Muscle of leg (tissue), 16 donors: Measurements from ENCODE around the gene RBBP7. TPM values are rescaled to one million over a fixed set of nuclear protein-coding genes. Genes with fewer than 3 reads are reported as not detected.

ENCODE experiments used
- DNase-seq: peaks from one replicate; pipeline ENCODE4 v3.0.0; 2013
- H3K27ac ChIP-seq: one replicate; pipeline ENCODE4 v1.5.1; 2013; ENCODE audit warnings: mild to moderate bottlenecking, low read length, control low read depth
- H3K27me3 ChIP-seq: one replicate; pipeline ENCODE4 v1.6.1; 2013; ENCODE audit warnings: low read length; ENCODE audit not compliant: control insufficient read depth, insufficient read depth
- H3K36me3 ChIP-seq: one replicate; pipeline ENCODE4 v1.6.1; 2013; ENCODE audit warnings: low read length; ENCODE audit not compliant: control insufficient read depth, insufficient read depth
- H3K4me1 ChIP-seq: one replicate; pipeline ENCODE4 v1.6.1; 2013; ENCODE audit warnings: low read length; ENCODE audit not compliant: control insufficient read depth, insufficient read depth
- H3K4me3 ChIP-seq: one replicate; pipeline ENCODE4 v1.5.1; 2013; ENCODE audit warnings: low read length, control low read depth
- H3K9me3 ChIP-seq: replicated peaks from 2 replicates; pipeline ENCODE4 v1.6.1; 2013; ENCODE audit warnings: low read depth, low read length; ENCODE audit not compliant: control insufficient read depth
- WGBS: methylation state at CpG from one replicate; pipeline ENCODE4 v1.1.5; 2013; ENCODE audit warnings: missing lambda C conversion rate; ENCODE audit not compliant: insufficient coverage; 5-methylcytosine and 5-hydroxymethylcytosine counted together
- long read RNA-seq, 11 donors: transcript quantifications; one replicate each; lab custom pipeline, GENCODE V29; 2026
- polyA plus RNA-seq, 8 donors: library from polyadenylated mRNA; unstranded; fragments of 120-200 nt; gene quantifications; one replicate each; pipeline versions ENCODE4 v1.2.1 to v1.2.3, GENCODE V29; 2013; ENCODE audit warnings: inconsistent platforms in 1 of 8, low replicate concordance in 1 of 8; ENCODE audit not compliant: insufficient read length in 8 of 8, insufficient read depth in 1 of 8
- total RNA-seq: library from RNA; stranded (reverse); fragments of 120-200 nt; gene quantifications from one replicate; pipeline ENCODE4 v1.2.4, GENCODE V29; 2013

Gene RBBP7
- total RNA-seq = 116 TPM
- polyA plus RNA-seq = 100 to 1,000 TPM; 110 to 165 (median 154) TPM
- long read RNA-seq, donor 1, transcript RBBP7-203 (12 exons, 2,333 nt) = major isoform, 21 of 38 reads
- long read RNA-seq, donor 1, partial matches to known transcripts = 14 of 38 reads
- long read RNA-seq, donor 1, other reads (novel, unspliced or antisense) = 0 of 38 reads
- long read RNA-seq, donor 2, partial matches to known transcripts = 0 of 3 reads
- long read RNA-seq, donor 2, other reads (novel, unspliced or antisense) = 0 of 3 reads
- long read RNA-seq, donor 3, transcript RBBP7-203 (12 exons, 2,333 nt) = major isoform, 43 of 84 reads
- long read RNA-seq, donor 3, partial matches to known transcripts = 39 of 84 reads
- long read RNA-seq, donor 3, other reads (novel, unspliced or antisense) = 0 of 84 reads
- long read RNA-seq, donor 4, transcript RBBP7-203 (12 exons, 2,333 nt) = major isoform, 19 of 21 reads
- long read RNA-seq, donor 4, partial matches to known transcripts = 0 of 21 reads
- long read RNA-seq, donor 4, other reads (novel, unspliced or antisense) = 0 of 21 reads
- long read RNA-seq, donor 5, transcript RBBP7-203 (12 exons, 2,333 nt) = major isoform, 76 of 172 reads
- long read RNA-seq, donor 5, partial matches to known transcripts = 88 of 172 reads
- long read RNA-seq, donor 5, other reads (novel, unspliced or antisense) = 0 of 172 reads
- long read RNA-seq, donor 6, transcript RBBP7-203 (12 exons, 2,333 nt) = major isoform, 47 of 67 reads
- long read RNA-seq, donor 6, partial matches to known transcripts = 15 of 67 reads
- long read RNA-seq, donor 6, other reads (novel, unspliced or antisense) = 0 of 67 reads
- long read RNA-seq, donor 7, transcript RBBP7-203 (12 exons, 2,333 nt) = major isoform, 40 of 71 reads
- long read RNA-seq, donor 7, partial matches to known transcripts = 28 of 71 reads
- long read RNA-seq, donor 7, other reads (novel, unspliced or antisense) = 0 of 71 reads
- long read RNA-seq, donor 8, transcript RBBP7-203 (12 exons, 2,333 nt) = major isoform, 25 of 38 reads
- long read RNA-seq, donor 8, partial matches to known transcripts = 5 of 38 reads
- long read RNA-seq, donor 8, other reads (novel, unspliced or antisense) = 0 of 38 reads
- long read RNA-seq, donor 9, transcript RBBP7-203 (12 exons, 2,333 nt) = major isoform, 26 of 60 reads
- long read RNA-seq, donor 9, partial matches to known transcripts = 30 of 60 reads
- long read RNA-seq, donor 9, other reads (novel, unspliced or antisense) = 0 of 60 reads
- long read RNA-seq, donor 10, transcript RBBP7-203 (12 exons, 2,333 nt) = major isoform, 41 of 61 reads
- long read RNA-seq, donor 10, partial matches to known transcripts = 18 of 61 reads
- long read RNA-seq, donor 10, other reads (novel, unspliced or antisense) = 0 of 61 reads
- long read RNA-seq, donor 11, transcript RBBP7-203 (12 exons, 2,333 nt) = major isoform, 29 of 45 reads
- long read RNA-seq, donor 11, partial matches to known transcripts = 12 of 45 reads
- long read RNA-seq, donor 11, other reads (novel, unspliced or antisense) = 0 of 45 reads

- under 1% methylated on average over 40 of the region's 84 CpGs for WGBS
- H3K36me3 ChIP-seq = peaks cover 4% of the 10 kb centered on the region
- H3K4me1 ChIP-seq = peaks cover 17% of the 10 kb centered on the region
- peak within 1 kb of the TSS; percentile 78 for H3K4me3 ChIP-seq
- H3K27me3 ChIP-seq = peaks cover 50% of the 10 kb centered on the region
- peak within 1 kb of the TSS; percentile 99 for H3K27ac ChIP-seq
- H3K9me3 ChIP-seq = no peaks in the 10 kb centered on the region
- peak; percentile 98 for DNase-seq
These were observed at the start of gene RBBP7 for GRCh38 chrX:16870095-16870861. RBBP7 (minus strand) TSS chrX:16870362; CDS start chrX:16870053, 309 bp downstream.

GRCh38 chrX:16918979-16919378 lies 48.8 kb upstream of the RBBP7 start:
- H3K4me3 ChIP-seq = no peak overlapping the region
- peaks cover 26% of the 10 kb centered on the region for H3K27me3 ChIP-seq
- H3K4me1 ChIP-seq = no peaks in the 10 kb centered on the region
- no peak overlapping the region for H3K27ac ChIP-seq
- DNase-seq = no peak
- no peaks in the 10 kb centered on the region for H3K9me3 ChIP-seq
- no peaks in the 10 kb centered on the region for H3K36me3 ChIP-seq

DNA sequence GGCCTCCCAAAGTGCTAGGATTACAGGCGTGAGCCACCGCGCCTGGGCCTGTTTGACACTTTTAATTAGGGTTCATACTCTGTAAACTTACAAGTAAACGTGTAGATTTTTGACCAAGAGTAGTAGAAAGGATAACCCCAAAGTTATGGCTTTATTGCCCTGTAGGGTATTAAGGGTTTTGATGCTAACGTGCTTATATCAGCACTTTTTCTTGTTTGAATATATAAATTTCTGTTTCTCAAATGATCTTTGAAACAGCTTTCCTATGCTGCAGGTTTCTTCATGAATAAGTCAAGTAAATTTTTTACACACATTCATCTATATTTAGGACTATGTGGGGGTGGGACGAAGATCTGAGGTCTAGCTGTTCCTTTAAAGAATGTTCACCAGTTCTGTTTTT lies 47.0 kb upstream of the RBBP7 start:
- Histone ChIP-seq H3K4me1 (no peaks in the 10 kb centered on the region), H3K27ac (no peak overlapping the region), H3K4me3 (no peak overlapping the region), H3K9me3 (no peaks in the 10 kb centered on the region), H3K27me3 (peaks cover 34% of the 10 kb centered on the region), H3K36me3 (no peaks in the 10 kb centered on the region)
- DNase-seq = no peak
- 40% methylated on average over 1 of the region's 6 CpGs for WGBS

DNA sequence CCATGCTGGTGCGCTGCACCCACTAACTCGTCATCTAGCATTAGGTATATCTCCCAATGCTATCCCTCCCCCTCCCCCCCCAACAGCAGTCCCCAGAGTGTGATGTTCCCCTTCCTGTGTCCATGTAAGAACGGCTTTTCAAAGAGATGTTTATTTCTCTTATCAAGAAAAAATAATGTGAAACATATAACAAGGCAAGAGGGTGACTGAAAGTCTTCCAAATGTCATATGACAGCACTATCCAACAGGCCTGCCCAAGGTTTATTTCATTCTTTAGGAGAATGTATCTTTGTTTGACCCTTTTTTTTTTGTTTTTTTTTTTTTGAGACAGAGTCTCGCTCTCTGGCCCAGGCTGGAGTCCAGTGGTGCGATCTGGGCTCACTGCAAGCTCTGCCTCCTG lies 46.4 kb upstream of the RBBP7 start:
- 80% methylated on average over 1 of the region's 5 CpGs for WGBS
- DNase-seq = no peak
- Histone ChIP-seq H3K27ac (no peak overlapping the region), H3K4me1 (no peaks in the 10 kb centered on the region), H3K9me3 (no peaks in the 10 kb centered on the region), H3K27me3 (peaks cover 35% of the 10 kb centered on the region), H3K4me3 (no peak overlapping the region), H3K36me3 (no peaks in the 10 kb centered on the region)

DNA sequence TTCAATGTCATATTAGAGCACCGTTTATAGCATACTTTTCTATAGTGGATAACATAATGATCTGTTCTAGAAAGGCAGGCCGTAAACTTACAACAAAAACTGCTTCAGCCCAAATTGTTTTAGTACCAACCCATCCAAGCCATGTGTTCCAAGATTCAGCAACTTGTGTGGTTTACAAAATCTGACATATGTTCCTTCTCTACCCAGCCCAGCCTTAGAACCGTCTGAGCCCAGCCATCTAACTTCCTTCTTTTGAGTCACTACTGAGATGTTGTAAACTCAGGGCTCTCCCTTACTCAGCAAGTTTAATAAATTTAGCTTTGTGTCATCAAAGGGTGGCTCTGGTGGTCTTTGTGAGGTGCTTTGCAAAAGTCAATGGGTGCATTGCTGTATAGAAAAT lies 43.9 kb upstream of the RBBP7 start:
- peak; percentile 47 for DNase-seq
- no peak overlapping the region for H3K27ac ChIP-seq
- H3K9me3 ChIP-seq = no peaks in the 10 kb centered on the region
- no peak overlapping the region for H3K4me3 ChIP-seq
- H3K36me3 ChIP-seq = no peaks in the 10 kb centered on the region
- H3K27me3 ChIP-seq = peaks cover 38% of the 10 kb centered on the region
- WGBS = no CpG with 5 or more reads among the region's 3 CpGs
- H3K4me1 ChIP-seq = no peaks in the 10 kb centered on the region

- H3K27ac ChIP-seq = no peak overlapping the region
- no CpG with 5 or more reads among the region's 1 CpG for WGBS
- peaks cover 44% of the 10 kb centered on the region for H3K27me3 ChIP-seq
- no peaks in the 10 kb centered on the region for H3K4me1 ChIP-seq
- no peak for DNase-seq
- H3K4me3 ChIP-seq = no peak overlapping the region
- H3K36me3 ChIP-seq = no peaks in the 10 kb centered on the region
- no peaks in the 10 kb centered on the region for H3K9me3 ChIP-seq
These were observed 40.2 kb upstream of the RBBP7 start for GRCh38 chrX:16910376-16910775.

DNA sequence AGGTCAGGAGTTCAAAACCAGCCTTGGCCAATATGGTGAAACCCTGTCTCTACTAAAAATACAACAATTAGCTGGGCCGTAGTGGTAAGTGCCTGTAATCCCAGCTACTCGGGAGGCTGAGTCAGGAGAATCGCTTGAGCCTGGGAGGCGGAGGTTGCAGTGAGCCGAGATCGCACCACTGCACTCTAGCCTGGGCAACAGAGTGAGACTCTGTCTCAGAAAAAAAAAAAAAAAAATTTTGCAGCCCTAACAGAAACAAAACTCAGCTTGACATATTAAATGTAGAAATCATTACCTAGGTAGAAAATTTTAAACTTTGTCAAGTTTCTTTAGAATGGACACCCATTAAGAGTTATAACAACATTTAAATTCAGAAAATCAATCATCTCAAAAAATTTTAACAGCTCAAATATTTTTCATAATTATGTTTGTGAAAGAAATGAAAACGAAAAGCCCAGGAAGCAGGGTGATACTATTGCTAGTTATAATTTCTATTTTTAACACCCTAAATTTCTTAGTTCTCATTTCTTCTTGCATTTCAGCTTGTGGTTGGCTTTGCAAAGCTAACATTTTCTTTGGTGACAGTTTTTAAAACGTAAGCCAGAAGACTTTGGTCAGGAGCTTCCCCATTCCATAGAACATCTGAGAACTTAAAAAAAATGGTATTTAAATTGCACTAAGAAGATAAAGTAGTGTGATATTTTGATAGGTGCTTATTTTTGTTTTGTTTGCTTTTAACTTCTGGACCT lies 33.3 kb upstream of the RBBP7 start:
- Histone ChIP-seq H3K36me3 (no peaks in the 10 kb centered on the region), H3K4me1 (no peaks in the 10 kb centered on the region), H3K9me3 (no peaks in the 10 kb centered on the region), H3K27ac (no peak overlapping the region), H3K4me3 (no peak overlapping the region), H3K27me3 (peaks cover 46% of the 10 kb centered on the region)
- 88% methylated on average over 3 of the region's 8 CpGs for WGBS
- DNase-seq = peak; percentile 34

DNA sequence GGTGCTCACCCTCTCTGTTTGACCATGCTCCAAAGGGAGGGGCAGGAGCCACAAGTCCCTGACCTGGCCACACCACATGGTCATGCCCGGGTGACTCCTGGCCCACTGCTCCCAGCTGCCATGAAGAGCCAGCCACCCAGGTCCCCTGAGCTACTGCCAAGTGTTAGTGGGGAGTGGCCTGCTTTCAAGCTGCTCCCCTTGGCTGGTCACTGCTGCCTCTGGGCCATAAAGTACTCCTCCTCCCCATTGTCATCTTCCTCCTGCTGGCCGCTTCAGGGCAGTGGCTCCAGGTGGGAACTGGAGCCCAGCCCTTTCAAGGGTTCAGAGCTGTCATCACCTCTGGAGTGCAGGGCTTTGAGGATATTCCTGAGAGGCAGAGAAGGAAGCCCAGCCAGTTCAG lies 27.3 kb upstream of the RBBP7 start:
- DNase-seq = no peak
- Histone ChIP-seq H3K9me3 (no peaks in the 10 kb centered on the region), H3K4me3 (no peak overlapping the region), H3K4me1 (peaks cover 2% of the 10 kb centered on the region), H3K27ac (no peak overlapping the region), H3K36me3 (no peaks in the 10 kb centered on the region), H3K27me3 (peaks cover 53% of the 10 kb centered on the region)
- WGBS = no CpG with 5 or more reads among the region's 2 CpGs
